GM12892 (cell line): Measurements from ENCODE around the gene H1-8.

Experiments
- DNase-seq: peaks from one replicate; pipeline ENCODE4 v3.0.0; 2011; ENCODE audit not compliant: insufficient read length
- FAIRE-seq: peaks from 2 replicates; lab custom pipeline; 2011; peaks lifted over from hg19 to GRCh38; lab: Jason Lieb, UNC
- POLR2A ChIP-seq: IDR thresholded peaks from 2 replicates; pipeline ENCODE4 v1.6.1; 2011; ENCODE audit warnings: low read depth, low read length, control low read depth
- POLR2AphosphoS5 ChIP-seq: IDR thresholded peaks from 2 replicates; pipeline ENCODE4 v1.6.1; 2011; ENCODE audit warnings: low read depth, low read length, control low read depth
- TAF1 ChIP-seq: IDR thresholded peaks from 2 replicates; pipeline ENCODE4 v1.6.1; 2011; ENCODE audit warnings: low read depth, mild to moderate bottlenecking, control low read depth, low read length, borderline replicate concordance

Gene H1-8

DNA sequence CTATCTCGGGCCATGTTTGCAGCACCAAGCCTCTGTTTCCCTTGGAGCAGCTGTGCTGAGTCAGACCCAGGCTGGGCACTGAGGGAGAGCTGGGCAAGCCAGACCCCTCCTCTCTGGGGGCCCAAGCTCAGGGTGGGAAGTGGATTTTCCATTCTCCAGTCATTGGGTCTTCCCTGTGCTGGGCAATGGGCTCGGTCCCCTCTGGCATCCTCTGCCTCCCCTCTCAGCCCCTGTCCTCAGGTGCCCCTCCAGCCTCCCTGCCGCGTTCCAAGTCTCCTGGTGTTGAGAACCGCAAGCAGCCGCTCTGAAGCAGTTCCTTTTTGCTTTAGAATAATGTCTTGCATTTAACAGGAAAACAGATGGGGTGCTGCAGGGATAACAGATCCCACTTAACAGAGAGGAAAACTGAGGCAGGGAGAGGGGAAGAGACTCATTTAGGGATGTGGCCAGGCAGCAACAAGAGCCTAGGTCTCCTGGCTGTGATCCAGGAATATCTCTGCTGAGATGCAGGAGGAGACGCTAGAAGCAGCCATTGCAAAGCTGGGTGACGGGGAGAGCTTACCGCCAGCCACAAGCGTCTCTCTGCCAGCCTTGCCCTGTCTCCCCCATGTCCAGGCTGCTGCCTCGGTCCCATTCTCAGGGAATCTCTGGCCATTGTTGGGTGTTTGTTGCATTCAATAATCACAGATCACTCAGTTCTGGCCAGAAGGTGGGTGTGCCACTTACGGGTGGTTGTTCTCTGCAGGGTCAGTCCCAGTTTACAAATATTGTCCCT lies 13.4 kb upstream of the H1-8 start:
- no peak for TF ChIP-seq TAF1
- TF ChIP-seq POLR2A = no peak
- TF ChIP-seq POLR2AphosphoS5 = no peak
- DNase-seq (no peak), FAIRE-seq (no peak)

DNA sequence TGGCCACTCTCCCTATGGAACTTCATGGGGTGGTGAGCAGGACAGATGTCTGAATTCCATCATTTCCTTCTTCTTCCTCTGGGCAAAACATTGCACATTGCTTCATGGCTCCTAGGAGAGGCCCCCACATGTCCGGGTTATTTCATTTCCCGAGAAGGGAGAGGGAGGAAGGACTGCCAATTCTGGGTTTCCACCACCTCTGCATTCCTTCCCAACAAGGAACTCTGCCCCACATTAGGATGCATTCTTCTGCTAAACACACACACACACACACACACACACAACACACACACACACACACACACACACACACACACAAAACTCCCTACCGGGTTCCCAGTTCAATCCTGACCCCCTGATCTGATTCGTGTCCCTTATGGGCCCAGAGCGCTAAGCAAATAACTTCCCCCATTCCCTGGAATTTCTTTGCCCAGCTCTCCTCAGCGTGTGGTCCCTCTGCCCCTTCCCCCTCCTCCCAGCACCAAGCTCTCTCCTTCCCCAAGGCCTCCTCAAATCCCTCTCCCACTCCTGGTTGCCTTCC lies 12.7 kb upstream of the H1-8 start:
- no peak for FAIRE-seq
- DNase-seq = no peak
- TF ChIP-seq POLR2AphosphoS5 (no peak), TAF1 (no peak), POLR2A (no peak)

- no peak for FAIRE-seq
- DNase-seq = no peak
- TF ChIP-seq TAF1 = no peak
- TF ChIP-seq POLR2A = no peak
- no peak for TF ChIP-seq POLR2AphosphoS5
Measured at GRCh38 chr3:129530821-129531220, 12.2 kb upstream of the H1-8 start.

- FAIRE-seq = no peak
- TF ChIP-seq POLR2A = no peak
- TF ChIP-seq POLR2AphosphoS5 = no peak
- no peak for TF ChIP-seq TAF1
Measured at GRCh38 chr3:129531699-129532098, 11.3 kb upstream of the H1-8 start.

DNA sequence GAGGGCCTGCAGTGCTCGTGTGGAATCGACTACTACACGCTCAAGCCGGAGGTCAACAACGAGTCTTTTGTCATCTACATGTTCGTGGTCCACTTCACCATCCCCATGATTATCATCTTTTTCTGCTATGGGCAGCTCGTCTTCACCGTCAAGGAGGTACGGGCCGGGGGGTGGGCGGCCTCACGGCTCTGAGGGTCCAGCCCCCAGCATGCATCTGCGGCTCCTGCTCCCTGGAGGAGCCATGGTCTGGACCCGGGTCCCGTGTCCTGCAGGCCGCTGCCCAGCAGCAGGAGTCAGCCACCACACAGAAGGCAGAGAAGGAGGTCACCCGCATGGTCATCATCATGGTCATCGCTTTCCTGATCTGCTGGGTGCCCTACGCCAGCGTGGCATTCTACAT lies 10.7 kb upstream of the H1-8 start:
- no peak for FAIRE-seq
- DNase-seq = no peak
- TF ChIP-seq POLR2AphosphoS5 (no peak), TAF1 (no peak), POLR2A (no peak)

More at GRCh38 chr3:129531699-129532098, 11.3 kb upstream of the H1-8 start:
- no peak for DNase-seq

DNA sequence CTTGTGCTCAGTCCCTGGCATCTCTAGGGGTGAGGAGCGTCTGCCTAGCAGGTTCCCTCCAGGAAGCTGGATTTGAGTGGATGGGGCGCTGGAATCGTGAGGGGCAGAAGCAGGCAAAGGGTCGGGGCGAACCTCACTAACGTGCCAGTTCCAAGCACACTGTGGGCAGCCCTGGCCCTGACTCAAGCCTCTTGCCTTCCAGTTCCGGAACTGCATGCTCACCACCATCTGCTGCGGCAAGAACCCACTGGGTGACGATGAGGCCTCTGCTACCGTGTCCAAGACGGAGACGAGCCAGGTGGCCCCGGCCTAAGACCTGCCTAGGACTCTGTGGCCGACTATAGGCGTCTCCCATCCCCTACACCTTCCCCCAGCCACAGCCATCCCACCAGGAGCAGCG lies 9.6 kb upstream of the H1-8 start:
- no peak for DNase-seq
- TF ChIP-seq TAF1 (no peak), POLR2AphosphoS5 (no peak), POLR2A (no peak)
- FAIRE-seq = no peak

- DNase-seq = no peak
- FAIRE-seq = no peak
- TF ChIP-seq POLR2A (no peak), POLR2AphosphoS5 (no peak), TAF1 (no peak)
Measured at GRCh38 chr3:129534428-129535027, 8.4 kb upstream of the H1-8 start.

DNA sequence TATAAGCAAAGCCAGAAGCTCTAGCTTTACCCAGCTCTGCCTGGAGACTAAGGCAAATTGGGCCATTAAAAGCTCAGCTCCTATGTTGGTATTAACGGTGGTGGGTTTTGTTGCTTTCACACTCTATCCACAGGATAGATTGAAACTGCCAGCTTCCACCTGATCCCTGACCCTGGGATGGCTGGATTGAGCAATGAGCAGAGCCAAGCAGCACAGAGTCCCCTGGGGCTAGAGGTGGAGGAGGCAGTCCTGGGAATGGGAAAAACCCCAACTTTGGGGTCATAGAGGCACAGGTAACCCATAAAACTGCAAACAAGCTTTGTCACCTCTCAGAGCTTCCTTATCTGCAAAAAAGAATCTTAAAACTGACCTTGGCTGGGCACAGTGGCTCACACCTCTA lies 7.9 kb upstream of the H1-8 start:
- no peak for TF ChIP-seq POLR2AphosphoS5
- no peak for TF ChIP-seq TAF1
- no peak for TF ChIP-seq POLR2A
- FAIRE-seq (no peak), DNase-seq (no peak)

DNA sequence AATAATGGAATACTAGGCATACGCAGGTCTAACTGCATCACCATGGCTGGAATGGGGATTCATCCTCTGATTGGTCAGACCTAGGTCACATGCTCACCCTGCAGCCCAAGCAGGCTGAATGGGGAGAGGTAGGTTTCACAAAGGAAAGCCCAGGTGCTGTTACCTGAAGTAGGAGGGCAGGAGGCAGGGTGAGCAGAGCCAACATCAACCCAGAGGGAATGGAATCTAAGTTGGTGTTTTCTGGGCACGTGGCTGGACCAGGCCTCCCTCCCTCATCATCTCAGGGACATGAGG lies 6.7 kb upstream of the H1-8 start:
- TF ChIP-seq TAF1 = no peak
- TF ChIP-seq POLR2A = no peak
- no peak for TF ChIP-seq POLR2AphosphoS5
- DNase-seq (no peak), FAIRE-seq (no peak)

DNA sequence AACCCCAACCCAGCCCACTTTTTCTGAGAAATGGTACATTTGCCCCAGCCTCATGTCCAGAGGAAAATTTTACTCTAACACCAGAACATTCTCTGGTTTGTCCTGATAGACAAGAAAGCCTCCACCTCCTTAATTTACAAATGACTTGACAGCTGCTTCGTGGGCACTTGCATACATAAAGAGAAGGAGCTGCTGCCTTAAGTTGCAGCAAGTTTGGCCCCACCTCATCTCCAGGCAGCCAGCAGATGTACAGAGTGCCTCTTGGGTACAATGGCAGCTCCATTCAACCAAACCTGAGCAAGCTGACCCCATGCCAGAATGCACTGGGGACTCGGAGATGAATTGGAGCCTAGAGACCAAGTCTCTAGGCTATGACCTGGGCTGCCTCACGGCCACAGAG lies 6.2 kb upstream of the H1-8 start:
- FAIRE-seq (no peak), DNase-seq (no peak)
- TF ChIP-seq POLR2AphosphoS5 (no peak), POLR2A (no peak), TAF1 (no peak)

GRCh38 chr3:129539206-129539605 lies 3.8 kb upstream of the H1-8 start:
- DNase-seq (no peak), FAIRE-seq (no peak)
- TF ChIP-seq POLR2AphosphoS5 (no peak), POLR2A (no peak), TAF1 (no peak)

GRCh38 chr3:129540776-129541516 lies 2.0 kb upstream of the H1-8 start:
- no peak for DNase-seq
- no peak for TF ChIP-seq POLR2AphosphoS5
- no peak for TF ChIP-seq POLR2A
- TF ChIP-seq TAF1 = no peak
- FAIRE-seq = no peak
